GM12865 (cell line): Measurements from ENCODE around the gene COL9A3.
"Not testable (repeated sequence)": the region's sequence is repeated elsewhere in the genome, so short reads cannot be mapped to it uniquely, and the experiment has no call there.

Source experiments
- DNase-seq: peaks from one replicate; pipeline ENCODE4 v3.0.0; 2010; ENCODE audit warnings: low read depth
- H3K4me3 ChIP-seq: 2 replicates; pipeline ENCODE4 v1.5.1; 2011; ENCODE audit warnings: mild to moderate bottlenecking, low read depth, low read length, control low read depth
- TF ChIP-seq, protein P1 (sequence below): IDR thresholded peaks from 2 replicates; pipeline ENCODE4 v1.5.1; 2011; ENCODE audit warnings: low read length, control low read depth, low read depth, inconsistent platforms; ENCODE audit not compliant: insufficient read depth; ENCODE audit errors: missing control alignments

COL9A3 gene

DNA sequence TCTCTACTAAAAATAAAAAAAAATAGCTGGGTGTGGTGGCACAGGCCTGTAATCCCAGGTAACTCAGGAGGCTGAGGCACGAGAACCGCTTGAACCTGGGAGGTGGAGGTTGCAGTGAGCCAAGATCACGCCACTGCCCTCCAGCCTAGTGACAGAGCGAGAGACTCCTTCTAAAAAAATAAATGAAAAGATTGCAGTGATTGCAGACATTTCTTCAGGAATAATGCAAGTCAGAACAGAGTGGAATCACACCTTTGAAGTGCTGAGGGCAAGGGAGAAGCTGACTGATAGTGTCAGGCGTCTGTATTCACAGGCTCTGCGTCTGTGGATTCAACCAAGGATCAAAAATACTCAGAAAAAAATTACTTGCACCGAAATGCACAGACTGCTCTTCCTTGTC lies 47.4 kb downstream of the COL9A3 start:
- TF ChIP-seq, protein P1, sequence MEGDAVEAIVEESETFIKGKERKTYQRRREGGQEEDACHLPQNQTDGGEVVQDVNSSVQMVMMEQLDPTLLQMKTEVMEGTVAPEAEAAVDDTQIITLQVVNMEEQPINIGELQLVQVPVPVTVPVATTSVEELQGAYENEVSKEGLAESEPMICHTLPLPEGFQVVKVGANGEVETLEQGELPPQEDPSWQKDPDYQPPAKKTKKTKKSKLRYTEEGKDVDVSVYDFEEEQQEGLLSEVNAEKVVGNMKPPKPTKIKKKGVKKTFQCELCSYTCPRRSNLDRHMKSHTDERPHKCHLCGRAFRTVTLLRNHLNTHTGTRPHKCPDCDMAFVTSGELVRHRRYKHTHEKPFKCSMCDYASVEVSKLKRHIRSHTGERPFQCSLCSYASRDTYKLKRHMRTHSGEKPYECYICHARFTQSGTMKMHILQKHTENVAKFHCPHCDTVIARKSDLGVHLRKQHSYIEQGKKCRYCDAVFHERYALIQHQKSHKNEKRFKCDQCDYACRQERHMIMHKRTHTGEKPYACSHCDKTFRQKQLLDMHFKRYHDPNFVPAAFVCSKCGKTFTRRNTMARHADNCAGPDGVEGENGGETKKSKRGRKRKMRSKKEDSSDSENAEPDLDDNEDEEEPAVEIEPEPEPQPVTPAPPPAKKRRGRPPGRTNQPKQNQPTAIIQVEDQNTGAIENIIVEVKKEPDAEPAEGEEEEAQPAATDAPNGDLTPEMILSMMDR: no peak
- no peak for DNase-seq
- H3K4me3 ChIP-seq: no peak overlapping the region

DNA sequence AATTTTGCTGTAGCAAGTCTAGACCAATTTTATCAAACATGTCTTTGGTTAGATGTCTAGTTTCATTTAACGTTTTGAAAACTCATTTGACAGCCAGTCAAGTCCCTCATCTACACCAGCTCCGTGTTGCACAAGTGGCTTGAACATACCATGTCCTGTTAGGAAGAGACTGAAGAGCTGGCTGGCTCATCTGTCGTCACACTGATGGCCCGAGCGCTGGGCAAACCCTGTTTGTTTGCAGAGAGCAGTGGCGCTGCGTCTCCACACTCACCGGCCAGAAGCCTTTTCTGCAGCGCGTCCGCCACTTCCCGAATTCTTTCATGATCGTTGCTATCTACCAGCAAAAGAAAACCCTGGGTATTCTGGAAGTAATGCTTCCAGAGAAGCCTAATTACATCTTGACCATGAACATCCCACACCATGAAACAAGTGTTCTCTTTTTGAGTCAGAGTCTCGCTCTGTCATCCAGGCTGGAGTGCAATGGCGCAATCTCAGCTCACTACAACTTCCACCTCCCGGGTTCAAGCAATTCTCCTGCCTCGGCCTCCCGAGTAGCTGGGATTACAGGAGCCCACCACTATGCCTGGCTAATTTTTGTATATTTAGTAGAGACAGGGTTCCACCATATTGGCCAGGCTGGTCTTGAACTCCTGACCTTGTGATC lies 55.5 kb downstream of the COL9A3 start:
- DNase-seq: no peak
- TF ChIP-seq, protein P1: no peak

DNA sequence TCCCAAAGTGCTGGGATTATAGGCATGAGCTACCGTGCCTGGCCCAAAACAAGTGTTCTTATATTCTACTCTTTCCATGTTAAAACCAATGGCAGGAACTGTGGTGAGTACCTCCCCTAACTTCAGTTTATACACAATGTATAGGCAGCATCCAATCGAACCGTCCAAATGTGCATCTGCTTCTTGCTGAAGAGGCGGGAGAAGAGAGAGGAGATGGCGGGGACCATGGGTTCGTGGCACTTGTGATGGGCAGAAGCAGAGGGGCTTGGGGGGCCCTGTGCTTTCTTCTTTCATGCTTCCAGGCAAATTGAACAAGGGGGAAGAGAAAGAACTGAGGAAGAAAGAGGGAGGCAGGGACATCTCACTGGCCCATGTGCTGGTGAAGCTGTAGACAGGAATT lies 56.0 kb downstream of the COL9A3 start:
- no peak for DNase-seq
- TF ChIP-seq, protein P1: no peak
- H3K4me3 ChIP-seq: no peak overlapping the region

More for the DNA sequence above, 55.5 kb downstream of the COL9A3 start:
- no peak overlapping the region for H3K4me3 ChIP-seq

DNA sequence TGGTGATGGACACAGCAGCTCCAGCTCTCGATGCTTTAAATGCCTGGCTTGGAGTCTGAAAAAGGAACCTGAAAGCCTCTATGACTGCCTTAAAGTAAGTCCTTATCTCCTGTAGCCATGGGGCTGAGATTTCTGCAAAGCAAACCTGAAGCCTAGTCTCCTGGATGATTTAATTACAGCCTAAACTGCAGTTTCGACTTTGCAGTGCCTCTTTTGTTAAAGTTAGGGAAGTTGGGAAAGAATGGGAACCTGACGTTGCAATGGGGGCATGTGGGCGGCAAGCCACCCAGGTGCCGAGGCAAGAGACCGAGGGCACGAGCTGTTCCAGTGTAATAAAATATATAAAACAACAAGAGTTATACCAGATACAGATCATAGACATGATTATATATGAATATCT lies 56.4 kb downstream of the COL9A3 start:
- H3K4me3 ChIP-seq: no peak overlapping the region
- no peak for DNase-seq
- TF ChIP-seq, protein P1: no peak

DNA sequence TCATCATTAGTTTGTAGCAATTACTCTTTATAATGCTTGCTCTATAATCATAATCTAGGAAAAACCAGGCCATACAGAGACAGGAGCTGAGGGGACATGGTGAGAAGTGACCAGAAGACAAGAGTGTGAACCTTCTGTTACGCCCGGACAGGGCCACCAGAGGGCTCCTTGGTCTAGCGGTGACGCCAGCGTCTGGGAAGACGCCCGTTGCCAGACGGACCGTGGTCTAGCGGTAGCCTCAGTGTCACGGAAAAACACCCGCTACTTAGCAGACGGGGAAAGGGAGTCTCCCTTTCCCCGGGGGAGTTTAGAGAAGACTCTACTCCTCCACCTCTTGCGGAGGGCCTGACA lies 56.8 kb downstream of the COL9A3 start:
- H3K4me3 ChIP-seq: not testable (repeated sequence)
- TF ChIP-seq, protein P1: peak; percentile 36
- peak; percentile 49 for DNase-seq

DNA sequence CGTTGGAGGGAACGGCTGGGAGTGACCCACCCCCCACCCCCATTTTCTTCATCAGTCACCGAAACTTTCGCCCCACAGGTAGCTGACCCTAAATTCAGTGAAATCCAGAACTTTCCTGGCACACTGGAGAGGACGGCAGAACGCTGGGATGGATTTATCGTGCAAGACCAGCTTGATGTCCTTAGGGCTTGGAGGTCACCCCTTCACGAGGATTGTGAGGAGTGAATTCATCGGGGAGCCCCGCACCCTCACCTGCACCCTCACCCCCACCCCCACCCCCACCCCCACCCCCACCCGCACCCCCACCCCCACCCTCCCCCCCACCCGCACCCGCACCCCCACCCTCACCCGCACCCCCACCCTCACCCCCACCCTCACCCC lies 58.1 kb downstream of the COL9A3 start:
- no peak overlapping the region for H3K4me3 ChIP-seq
- no peak for DNase-seq
- TF ChIP-seq, protein P1: no peak

DNA sequence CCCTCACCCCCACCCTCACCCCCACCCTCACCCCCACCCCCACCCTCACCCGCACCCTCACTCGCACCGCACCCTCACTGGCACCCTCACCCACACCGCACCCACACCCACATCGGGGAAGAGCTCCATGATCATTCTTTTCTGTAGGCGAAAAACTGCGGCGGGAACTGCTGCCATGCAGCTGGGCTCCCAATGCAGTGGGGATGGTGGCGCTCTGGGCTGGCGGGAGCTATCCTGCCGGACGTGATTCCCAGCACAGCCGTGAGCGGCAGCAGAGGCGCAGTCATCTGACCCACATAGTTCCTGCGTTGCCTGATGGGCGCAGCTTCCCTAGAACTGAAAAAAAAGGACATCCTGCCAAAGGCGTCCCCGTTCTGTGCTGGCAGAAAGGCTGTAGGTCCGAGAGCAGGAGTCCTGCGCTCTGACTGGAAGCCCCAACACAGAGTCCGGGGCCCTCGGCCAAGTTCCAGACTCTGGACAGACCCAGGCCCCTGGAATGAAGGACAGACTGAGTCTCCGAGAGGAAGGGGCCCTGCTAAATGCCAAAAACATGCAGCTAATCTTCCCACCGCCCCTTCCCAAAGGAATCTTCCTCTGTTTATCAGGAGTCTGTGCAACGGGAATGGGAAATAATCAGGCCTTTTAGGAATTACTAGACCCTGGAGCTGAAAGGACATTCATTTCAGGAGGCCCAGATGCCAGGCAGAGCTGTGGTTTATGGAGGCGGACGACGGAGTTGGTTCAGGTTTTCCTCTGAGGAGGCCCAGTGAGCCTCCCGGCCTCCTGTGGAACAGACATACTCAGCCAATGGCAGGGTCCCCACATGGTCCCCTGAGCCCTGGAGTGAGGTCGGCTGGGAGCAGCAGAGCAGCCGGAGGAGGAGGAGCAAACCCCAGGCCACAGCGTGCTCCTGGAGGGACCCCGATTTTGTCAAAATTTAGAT lies 58.8 kb downstream of the COL9A3 start:
- no peak overlapping the region for H3K4me3 ChIP-seq
- DNase-seq: no peak
- TF ChIP-seq, protein P1: no peak
